Testis (tissue), 2 donors: Measurements from ENCODE around the gene HOXA10.

Experiments used
- CTCF ChIP-seq, 3 experiments: fragments of 450-650 bp in 2 of 3; fragments of 200-600 bp in 1 of 3; sonication (generic) in 1 of 3; IDR thresholded peaks; one replicate each; pipeline ENCODE4 v1.5.1; 2016 to 2019; ENCODE audit warnings: antibody characterized with exemption in 3 of 3, mild to moderate bottlenecking in 2 of 3, moderate library complexity in 1 of 3
- POLR2A ChIP-seq: fragments of 450-650 bp; IDR thresholded peaks from one replicate; pipeline ENCODE4 v1.6.1; 2017; ENCODE audit warnings: antibody characterized with exemption, mild to moderate bottlenecking, moderate library complexity

DNA sequence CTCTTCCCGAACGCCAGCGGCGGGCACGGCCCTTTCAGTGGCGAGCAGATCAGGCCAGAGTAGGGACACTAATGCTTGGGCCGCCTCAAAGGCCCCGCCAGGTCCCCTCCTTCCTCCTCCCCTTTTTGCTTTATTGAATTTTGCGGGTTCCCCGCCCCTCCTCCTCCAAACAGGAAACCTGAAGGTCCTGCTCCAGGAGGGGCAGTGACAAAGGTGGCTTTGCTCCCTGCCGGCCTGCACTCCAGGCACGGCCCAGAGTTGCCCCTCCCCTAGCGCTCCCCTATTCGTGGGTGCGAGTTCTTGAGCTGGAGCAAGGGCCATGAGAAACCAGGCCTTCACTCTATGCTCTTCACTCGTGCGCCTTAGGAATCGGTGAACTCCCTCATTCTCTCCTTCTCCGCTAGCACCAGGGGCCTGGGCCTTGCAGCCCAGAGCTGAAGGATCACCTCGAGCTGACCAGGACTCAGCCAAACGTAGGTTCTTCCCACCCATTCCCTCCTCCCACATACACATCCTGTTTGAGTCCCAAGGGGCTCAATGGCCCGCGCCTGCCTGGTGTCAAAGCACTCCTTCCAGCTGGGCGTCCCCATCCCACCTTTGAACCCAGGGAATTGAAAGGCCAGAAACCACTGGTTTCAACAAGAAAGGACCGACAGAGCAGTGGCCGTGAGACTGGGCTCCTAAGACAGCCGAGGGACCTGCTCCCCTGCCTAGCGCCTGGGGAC lies 25.9 kb downstream of the HOXA10 start:
- TF ChIP-seq CTCF (IDR thresholded peaks at IDR 0.05), result no peak
- TF ChIP-seq POLR2A, result no peak
